AG08395 (cell line): Measurements from ENCODE around the gene TCFL5.

Experiments used
- DNase-seq: peaks from one replicate; pipeline ENCODE4 v3.0.0; 2012; ENCODE audit warnings: mixed read lengths, low spot score

The TCFL5 gene

GRCh38 chr20:62832951-62833391 lies 28.7 kb downstream of the TCFL5 start:
- DNase-seq: no peak

GRCh38 chr20:62832212-62832922 lies 29.3 kb downstream of the TCFL5 start:
- DNase-seq: no peak

- no peak for DNase-seq
Measured at GRCh38 chr20:62831854-62832211, 29.8 kb downstream of the TCFL5 start.

- no peak for DNase-seq
Measured at GRCh38 chr20:62831361-62831788, 30.2 kb downstream of the TCFL5 start.

GRCh38 chr20:62830821-62831220 lies 30.8 kb downstream of the TCFL5 start:
- no peak for DNase-seq

- DNase-seq: no peak
Measured at GRCh38 chr20:62830251-62830650, 31.4 kb downstream of the TCFL5 start.

GRCh38 chr20:62829231-62830230 lies 32.1 kb downstream of the TCFL5 start:
- DNase-seq: no peak

- DNase-seq: no peak
Measured at GRCh38 chr20:62828511-62829230, 33.0 kb downstream of the TCFL5 start.

- no peak for DNase-seq
Measured at GRCh38 chr20:62828051-62828450, 33.6 kb downstream of the TCFL5 start.

- no peak for DNase-seq
Measured at GRCh38 chr20:62827311-62828038, 34.1 kb downstream of the TCFL5 start.

- no peak for DNase-seq
Measured at GRCh38 chr20:62826646-62827310, 34.8 kb downstream of the TCFL5 start.

- DNase-seq: no peak
Measured at GRCh38 chr20:62825986-62826645, 35.5 kb downstream of the TCFL5 start.

GRCh38 chr20:62825333-62825985 lies 36.2 kb downstream of the TCFL5 start:
- no peak for DNase-seq

GRCh38 chr20:62824476-62825332 lies 36.9 kb downstream of the TCFL5 start:
- no peak for DNase-seq

- DNase-seq: no peak
Measured at GRCh38 chr20:62823688-62824475, 37.7 kb downstream of the TCFL5 start.

- no peak for DNase-seq
Measured at GRCh38 chr20:62822788-62823651, 38.6 kb downstream of the TCFL5 start.

GRCh38 chr20:62822239-62822787 lies 39.3 kb downstream of the TCFL5 start:
- DNase-seq: no peak
